Measurements from ENCODE around the gene JAKMIP2.

DNA sequence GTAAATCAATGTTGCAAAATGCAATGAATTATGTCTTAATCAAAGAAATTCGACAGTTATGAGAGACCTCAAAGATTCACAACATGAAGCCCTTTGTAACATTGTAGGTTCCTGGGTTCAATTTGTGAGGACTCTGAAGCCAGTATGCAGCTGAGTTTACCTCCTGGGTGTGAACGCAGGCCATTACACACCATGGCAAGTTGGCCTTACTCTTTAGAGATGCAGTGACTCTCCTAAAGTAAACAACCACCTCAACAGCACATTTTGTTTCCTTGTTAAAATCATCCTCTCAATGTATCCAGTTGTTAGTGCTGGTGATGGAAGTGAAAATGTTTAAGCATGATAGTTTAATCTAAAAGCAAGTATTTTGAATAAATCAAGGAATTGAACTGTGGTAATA, 73.8 kb downstream of the JAKMIP2 start:
- no peak for TF ChIP-seq CTCF (IDR thresholded peaks at IDR 0.05; ENCODE audit: insufficient read depth, low read length, poor library complexity, severe bottlenecking)
- no peak for TF ChIP-seq EZH2phosphoT487 (conservative IDR thresholded peaks at IDR 0.05; ENCODE audit: low read length)

Data from SU-DHL-6 (cell line).